GM19438 (cell line): ENCODE results near the gene SRSF10.
"Not testable (repeated sequence)": the region's sequence is repeated elsewhere in the genome, so short reads cannot be mapped to it uniquely, and the experiment has no call there.

Experiments used
- ATAC-seq: cut with Tn5 transposase; IDR thresholded peaks from one replicate; pipeline ENCODE4 v1.9.1; 2021; ENCODE audit warnings: low read depth; ENCODE audit not compliant: unreplicated experiment

SRSF10 gene

GRCh38 chr1:23999156-23999671 lies 19.1 kb upstream of the SRSF10 start:
- ATAC-seq = no peak

- ATAC-seq = no peak
These were observed 17.7 kb upstream of the SRSF10 start for GRCh38 chr1:23997812-23998211.

- ATAC-seq = no peak
These were observed 16.6 kb upstream of the SRSF10 start for GRCh38 chr1:23996700-23997229.

DNA sequence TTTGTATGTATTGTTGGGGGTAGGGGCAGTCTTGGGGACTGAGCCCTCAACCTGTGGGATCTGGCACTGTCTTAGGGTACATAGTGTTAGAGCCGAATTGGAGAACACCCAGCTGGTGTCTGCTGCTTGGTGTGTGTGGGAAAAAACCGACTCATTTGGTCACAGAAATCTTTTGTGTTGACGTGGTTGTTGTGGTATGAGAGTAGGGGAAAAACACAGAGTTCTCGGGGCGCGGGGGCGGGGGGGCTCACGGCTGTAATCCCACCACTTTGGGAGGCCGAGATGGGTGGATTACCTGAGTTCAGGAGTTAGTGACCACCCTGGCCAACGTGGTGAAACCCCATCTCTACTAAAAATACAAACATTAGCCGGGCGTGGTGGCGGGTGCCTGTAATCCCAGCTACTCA lies 15.3 kb upstream of the SRSF10 start:
- ATAC-seq = no peak

GRCh38 chr1:23992011-23992410 lies 11.9 kb upstream of the SRSF10 start:
- ATAC-seq = not testable (repeated sequence)

DNA sequence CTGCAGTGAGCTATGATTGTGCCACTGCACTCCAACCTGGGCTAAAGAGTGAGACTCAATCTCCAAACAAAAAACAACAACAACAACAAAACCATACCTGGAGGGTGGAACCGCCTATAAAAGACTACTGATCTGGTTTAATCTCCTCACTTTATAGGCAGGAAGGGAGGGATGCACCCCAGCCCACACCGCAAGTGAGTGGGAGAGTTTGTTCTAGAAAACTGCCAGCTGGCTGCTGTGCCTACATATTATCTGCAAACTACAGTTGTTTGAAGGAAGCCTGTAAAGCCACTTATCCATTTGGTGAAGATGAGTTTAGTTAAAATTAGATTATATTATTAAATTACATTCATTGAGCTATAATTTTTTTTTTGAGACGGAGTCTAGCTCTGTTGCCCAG lies 9.1 kb upstream of the SRSF10 start:
- no peak for ATAC-seq

DNA sequence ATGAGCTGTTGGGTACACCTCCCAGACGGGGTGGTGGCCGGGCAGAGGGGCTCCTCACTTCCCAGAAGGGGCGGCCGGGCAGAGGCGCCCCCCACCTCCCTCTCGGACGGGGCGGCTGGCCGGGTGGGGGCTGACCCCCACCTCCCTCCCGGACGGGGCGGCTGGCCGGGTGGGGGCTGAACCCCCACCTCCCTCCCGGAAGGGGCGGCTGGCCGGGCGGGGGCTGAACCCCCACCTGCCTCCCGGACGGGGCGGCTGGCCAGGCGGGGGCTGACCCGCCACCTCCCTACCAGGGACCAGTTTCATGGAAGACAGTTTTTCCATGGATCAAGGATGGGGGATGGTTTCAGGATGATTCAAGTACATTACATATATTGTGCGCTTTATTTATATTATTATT lies 6.9 kb upstream of the SRSF10 start:
- not testable (repeated sequence) for ATAC-seq

DNA sequence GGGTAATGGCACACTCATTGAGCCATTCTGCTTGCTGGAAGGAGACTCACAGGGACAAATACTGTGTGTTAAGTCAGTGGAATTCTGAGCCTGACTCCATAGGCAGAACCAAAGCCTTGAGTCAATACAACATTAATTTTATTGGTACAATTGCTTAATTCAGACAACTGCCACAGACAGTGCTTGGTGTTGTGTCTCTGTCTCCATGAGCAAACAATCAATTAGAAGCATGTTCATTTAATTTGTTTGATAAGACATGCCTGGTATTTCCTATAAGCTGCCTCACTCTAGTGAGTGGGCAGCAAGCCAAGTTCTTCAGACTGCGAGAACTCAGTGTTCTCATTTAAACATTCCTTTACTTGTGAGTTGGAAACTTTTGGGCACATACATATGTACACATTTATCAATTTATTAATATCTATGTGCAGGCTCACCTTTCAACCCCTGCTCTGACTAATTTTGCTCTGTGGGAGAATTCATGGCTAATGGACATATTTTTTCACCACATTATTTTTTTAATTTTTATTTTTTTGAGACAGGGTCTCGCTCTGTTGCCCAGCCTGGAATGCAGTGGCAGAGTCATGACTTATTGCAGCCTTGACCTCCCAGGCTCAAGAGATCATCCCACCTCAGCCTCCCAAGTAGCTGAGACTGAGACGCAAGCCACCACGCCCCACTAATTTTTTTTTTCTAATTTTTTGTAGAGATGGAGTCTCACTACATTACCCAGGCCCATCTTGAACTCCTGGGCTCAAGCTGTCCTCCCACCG lies 4.5 kb upstream of the SRSF10 start:
- no peak for ATAC-seq

GRCh38 chr1:23980728-23981070 lies 572 bp upstream of the SRSF10 start:
- ATAC-seq = peak; percentile 36

GRCh38 chr1:23979387-23979880 lies 693 bp downstream of the SRSF10 start:
- ATAC-seq = no peak

DNA sequence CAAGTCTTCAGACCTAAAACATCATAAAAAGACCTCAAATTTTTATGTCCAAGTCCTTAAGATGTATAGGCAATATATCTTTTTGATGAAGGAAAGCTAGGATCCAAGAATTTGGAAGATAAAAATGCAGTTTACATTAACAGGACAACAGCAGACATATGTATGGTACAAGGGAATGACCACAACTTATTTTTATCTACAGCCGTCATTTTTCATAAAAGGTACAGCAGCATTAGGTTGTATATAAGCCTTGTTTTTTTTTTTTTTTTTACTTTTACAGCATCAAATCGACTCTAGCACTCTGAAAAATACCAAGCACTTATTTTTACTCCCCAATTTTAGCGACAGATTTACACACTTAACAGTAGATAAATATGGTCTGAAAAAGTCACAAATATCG lies 1.3 kb downstream of the SRSF10 start:
- ATAC-seq = no peak

DNA sequence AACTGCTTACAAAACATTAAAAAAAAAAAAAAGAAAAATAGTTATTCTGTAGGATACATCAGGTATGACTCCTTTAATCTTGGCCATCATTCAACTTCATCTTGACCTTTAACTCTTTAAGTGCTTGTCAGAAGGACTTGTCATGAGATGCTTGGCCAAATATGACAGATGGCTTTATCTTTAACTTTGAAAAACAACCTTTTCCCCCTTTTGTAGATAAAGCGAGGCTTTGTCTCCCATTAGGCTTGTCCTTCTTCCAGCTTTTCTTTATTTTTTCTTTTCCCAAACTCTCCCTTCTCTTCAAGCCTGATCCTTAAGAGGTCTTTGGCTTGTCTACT lies 2.3 kb downstream of the SRSF10 start:
- no peak for ATAC-seq

GRCh38 chr1:23977187-23977853 lies 2.8 kb downstream of the SRSF10 start:
- ATAC-seq = no peak

DNA sequence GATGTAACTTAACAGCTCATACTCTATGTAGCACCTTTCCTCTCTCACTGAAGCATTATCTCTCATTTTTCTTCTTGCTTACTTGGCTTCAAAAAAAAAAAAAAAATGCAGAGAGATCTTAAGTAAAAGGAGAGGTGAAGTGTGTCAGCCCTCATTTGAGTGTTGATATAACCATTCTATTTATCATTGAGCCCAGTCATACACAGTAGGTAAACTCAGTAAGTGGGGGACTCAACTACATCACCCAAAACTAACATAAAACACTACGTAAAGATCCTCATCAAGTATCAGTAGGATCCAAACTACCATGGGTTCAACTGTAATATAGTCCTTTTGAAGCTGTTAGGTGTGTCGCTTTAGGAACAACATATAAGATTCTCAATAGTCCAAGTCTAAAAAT lies 12.3 kb downstream of the SRSF10 start:
- no peak for ATAC-seq

- no peak for ATAC-seq
These were observed 13.1 kb downstream of the SRSF10 start for GRCh38 chr1:23966973-23967493.

- no peak for ATAC-seq
These were observed 15.1 kb downstream of the SRSF10 start for GRCh38 chr1:23964790-23965740.

GRCh38 chr1:23964235-23964668 lies 15.9 kb downstream of the SRSF10 start:
- ATAC-seq = no peak

DNA sequence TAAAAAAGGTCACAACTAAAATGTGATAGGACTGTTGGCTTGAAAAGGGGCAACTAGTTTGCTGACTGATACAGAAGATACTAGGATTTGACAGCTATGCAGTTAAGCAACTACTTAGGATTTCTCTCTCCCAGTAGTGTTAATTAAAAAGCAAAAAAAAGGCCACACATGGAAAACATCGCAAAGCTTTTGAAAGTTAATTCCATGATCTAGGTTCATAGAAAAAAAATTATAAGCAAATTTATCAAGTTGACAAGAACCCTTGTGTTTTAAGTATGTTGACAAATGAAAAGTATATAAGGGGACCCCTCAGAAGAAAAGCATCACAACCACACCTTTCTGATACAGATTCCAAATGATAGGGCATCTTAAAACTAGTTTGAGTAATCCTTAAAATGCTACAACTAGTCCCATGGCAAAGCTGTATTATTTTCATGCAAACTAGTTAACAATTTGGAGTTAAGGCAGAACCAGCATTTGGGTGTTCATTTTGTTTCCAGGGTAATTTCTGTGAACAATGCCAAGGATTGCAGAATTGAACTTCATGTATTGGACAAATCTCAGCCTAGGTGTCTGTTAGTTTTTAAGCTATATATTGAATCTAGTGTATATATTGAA lies 16.4 kb downstream of the SRSF10 start:
- ATAC-seq = no peak

GRCh38 chr1:23960291-23961020 lies 19.7 kb downstream of the SRSF10 start:
- ATAC-seq = no peak
